ENCODE results near the gene SEZ6.

The SEZ6 gene

DNA sequence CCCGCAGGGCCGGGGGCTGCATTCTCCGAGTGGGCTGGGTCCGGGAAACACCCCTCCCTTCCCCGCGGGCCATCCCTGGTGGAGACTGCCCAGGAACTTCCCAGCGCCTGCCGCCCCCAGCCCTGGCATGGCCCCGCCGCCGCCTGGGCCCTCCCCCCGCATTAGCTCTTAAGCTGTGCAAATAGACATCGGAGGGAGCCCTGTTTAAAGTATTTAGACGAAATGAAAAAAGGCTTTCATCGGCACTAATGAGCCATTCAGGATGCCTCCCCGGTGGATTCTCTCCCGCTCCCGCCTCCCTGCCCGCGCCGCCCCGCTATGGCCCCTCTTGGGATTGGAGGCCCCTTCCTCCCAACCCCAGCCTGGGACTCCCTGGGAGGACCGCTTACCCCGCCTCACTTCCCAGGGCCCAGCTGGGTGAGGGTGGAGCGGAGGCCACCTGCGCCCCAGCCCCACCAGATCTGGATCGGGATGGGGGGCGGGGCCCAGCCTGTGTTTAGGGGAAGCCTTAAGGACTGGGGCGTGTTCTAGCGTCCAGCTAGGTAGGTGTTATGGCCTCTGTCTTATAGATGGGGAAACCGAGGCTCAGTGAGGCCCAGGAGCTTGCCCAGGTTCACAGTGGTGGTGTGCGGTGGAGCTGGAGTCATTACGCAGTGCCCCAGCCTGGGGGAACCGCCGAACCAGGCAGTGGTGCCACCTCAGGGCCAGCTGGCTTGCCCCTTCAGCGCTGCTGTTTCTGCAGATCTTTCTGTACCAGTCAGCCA, 19.7 kb downstream of the SEZ6 start:
- Histone ChIP-seq H3K9me3 (ENCODE audit: control insufficient read depth, low read length) (no peaks in the 10 kb centered on the region), H3K36me3 (ENCODE audit: control insufficient read depth, insufficient read depth, low read length) (no peaks in the 10 kb centered on the region), H3K4me1 (ENCODE audit: control insufficient read depth, insufficient read depth, low read length, poor library complexity, severe bottlenecking) (peaks cover 24% of the 10 kb centered on the region), H3K4me3 (ENCODE audit: extremely low read depth, insufficient read depth, low read length, poor library complexity, severe bottlenecking) (no peak overlapping the region), H3K27ac (ENCODE audit: low read depth, low read length, severe bottlenecking) (no peak overlapping the region)
- WGBS, 2 experiments (ENCODE audit: insufficient coverage in 2 of 2): 31 to 32% methylated on average over 21 to 24 of the region's 36 CpGs

DNA sequence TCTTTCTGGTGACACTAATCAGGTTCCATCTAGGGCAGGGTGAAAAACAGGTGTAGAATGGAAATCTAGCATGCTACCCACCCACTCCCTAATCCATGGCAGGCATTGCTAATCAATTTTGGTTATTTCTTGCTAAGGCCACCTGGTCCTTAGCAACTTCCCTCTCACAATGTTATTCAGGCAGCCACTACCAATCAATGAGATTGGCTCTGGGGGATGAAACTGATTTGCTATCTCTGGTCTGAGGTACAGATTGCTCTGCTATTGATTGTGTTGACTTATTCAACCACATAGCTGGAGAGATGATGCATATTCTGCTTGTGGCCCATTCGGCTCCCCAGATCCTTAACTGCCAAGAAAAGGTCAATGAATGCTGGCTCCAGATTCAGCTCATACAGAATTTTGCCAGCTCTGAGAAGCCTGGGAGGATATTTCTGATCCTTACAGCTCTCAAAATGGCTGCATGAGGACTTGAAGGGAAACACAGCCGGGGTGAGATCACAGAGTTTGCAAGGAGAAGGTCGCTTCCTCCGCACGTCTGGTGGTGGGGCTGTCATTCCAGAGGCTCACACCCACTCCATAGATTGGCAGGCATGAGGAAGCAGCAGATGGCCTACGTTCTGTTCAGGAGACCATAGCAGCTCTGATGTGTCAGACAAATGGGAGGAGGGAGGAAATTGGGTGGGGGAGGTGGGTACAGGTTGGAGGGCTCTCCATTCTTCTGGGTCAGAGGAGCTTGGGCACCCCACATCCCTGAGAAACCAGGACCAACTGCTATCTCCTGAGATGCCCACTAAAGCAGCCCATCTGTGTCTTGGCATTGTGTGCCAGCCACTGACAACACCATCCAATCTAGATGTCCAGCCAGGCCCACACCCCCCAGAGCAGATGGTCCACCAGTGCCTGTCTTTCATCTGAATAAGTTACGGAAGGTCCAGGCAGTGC, 22.3 kb downstream of the SEZ6 start:
- 73 to 83% methylated on average over 3 to 6 of the region's 7 CpGs for WGBS, 2 experiments (ENCODE audit: insufficient coverage in 2 of 2)
- H3K4me1 ChIP-seq (ENCODE audit: control insufficient read depth, insufficient read depth, low read length, poor library complexity, severe bottlenecking): peaks cover 24% of the 10 kb centered on the region
- H3K4me3 ChIP-seq (ENCODE audit: extremely low read depth, insufficient read depth, low read length, poor library complexity, severe bottlenecking): no peak overlapping the region
- H3K27ac ChIP-seq (ENCODE audit: low read depth, low read length, severe bottlenecking): no peak overlapping the region
- no peaks in the 10 kb centered on the region for H3K36me3 ChIP-seq (ENCODE audit: control insufficient read depth, insufficient read depth, low read length)
- H3K9me3 ChIP-seq (ENCODE audit: control insufficient read depth, low read length): no peaks in the 10 kb centered on the region

DNA sequence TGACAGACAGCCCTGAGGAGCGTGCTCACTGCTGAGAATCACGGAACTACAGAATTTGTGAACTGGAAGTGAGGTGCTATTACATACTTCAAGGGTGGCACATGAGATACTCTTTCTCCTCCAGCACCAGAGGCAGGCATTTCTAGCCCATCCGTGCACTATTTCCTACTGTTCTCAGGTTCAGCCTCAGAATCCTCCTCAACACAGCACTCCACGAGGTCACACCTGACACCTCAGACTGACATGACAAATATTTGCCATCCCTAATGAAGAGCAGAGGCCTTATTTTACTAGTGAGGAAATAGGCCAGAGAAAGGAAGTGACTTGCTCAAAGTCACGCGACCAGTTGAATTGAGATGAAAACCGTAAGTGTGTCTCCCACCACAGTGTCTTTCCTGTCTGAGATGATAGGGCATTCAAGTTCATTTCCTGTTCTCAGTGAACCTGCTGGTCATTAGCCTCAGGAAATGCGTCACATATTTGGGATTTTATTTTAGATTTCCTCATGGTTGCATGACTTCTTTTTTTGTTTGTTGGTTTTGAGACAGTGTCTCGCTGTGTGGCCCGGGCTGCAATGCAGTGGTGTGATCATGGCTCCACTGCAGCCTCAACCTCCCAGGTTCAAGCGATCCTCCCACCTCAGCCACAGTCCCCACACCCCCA, 23.6 kb downstream of the SEZ6 start:
- H3K36me3 ChIP-seq (ENCODE audit: control insufficient read depth, insufficient read depth, low read length): no peaks in the 10 kb centered on the region
- WGBS, 2 experiments (ENCODE audit: insufficient coverage in 2 of 2): 81 to 82% methylated on average over 6 of the region's 11 CpGs
- H3K4me1 ChIP-seq (ENCODE audit: control insufficient read depth, insufficient read depth, low read length, poor library complexity, severe bottlenecking): peaks cover 24% of the 10 kb centered on the region
- H3K27ac ChIP-seq (ENCODE audit: low read depth, low read length, severe bottlenecking): no peak overlapping the region
- H3K9me3 ChIP-seq (ENCODE audit: control insufficient read depth, low read length): no peaks in the 10 kb centered on the region
- H3K4me3 ChIP-seq (ENCODE audit: extremely low read depth, insufficient read depth, low read length, poor library complexity, severe bottlenecking): no peak overlapping the region

DNA sequence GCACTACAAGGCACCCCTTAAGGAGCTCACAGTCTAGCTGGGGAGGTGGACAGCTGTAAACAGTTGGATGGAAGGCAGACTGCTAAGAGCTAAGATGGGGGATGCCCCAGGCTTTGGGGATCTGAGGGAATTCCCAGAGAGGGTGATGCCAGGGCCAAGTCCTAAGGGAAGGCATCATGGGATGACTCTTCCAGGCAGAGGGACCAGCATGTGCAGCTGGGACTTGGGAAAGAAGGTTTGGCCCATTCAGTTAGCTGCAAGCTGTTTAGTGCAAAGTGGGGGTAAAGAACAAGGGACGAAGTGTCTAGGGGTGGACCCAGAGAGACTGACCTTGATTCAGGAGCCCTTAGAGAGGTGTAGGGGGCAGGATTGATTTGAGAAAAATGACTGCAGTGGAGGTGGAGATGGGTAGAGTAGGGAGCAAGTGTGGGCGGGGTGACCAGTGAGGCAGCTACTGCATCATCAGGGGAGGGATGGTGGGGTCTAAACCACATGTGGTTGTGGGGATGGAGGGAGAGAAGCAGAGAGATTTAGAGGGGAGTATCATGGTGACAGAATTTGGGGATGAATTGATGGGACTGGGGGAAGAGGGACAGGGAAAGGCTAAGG, 27.4 kb downstream of the SEZ6 start:
- WGBS, 2 experiments (ENCODE audit: insufficient coverage in 2 of 2): 90 to 100% methylated on average over 2 of the region's 2 CpGs
- H3K4me1 ChIP-seq (ENCODE audit: control insufficient read depth, insufficient read depth, low read length, poor library complexity, severe bottlenecking): peaks cover 13% of the 10 kb centered on the region
- H3K9me3 ChIP-seq (ENCODE audit: control insufficient read depth, low read length): no peaks in the 10 kb centered on the region
- H3K27ac ChIP-seq (ENCODE audit: low read depth, low read length, severe bottlenecking): no peak overlapping the region
- H3K36me3 ChIP-seq (ENCODE audit: control insufficient read depth, insufficient read depth, low read length): no peaks in the 10 kb centered on the region
- H3K4me3 ChIP-seq (ENCODE audit: extremely low read depth, insufficient read depth, low read length, poor library complexity, severe bottlenecking): no peak overlapping the region

DNA sequence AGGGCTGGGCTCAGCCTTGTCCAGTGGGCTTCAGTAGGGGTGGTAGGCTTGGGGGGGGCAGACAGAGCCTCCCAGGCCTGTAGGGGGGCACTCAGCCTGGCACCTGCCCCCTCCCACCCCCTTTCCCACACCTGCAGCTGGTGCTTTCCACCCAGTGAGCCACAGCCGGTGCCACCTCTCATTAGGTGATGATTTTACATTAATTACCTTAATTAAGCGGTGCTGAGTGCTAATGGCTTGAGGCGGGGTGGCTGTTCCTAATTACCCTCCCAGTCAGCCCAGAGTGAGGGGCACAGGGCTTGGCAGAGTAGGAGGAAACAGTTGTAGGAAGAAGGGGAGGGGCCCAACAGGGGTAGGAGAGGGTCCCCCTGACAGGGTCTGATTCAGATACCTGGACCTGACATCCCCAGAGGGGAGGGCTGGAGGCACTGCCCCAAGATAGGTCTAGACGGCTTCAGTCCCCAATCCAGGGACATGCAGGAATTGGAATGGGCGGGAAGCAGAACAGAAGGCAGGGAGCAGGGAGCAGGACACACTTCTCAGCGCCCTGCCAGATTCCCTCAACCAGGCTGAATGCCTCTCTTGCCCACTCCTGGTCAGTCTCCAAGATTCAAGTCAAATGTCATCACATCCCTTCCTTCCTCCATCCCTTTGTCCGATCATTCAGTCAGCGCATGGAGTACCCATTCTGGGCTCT, 28.0 kb downstream of the SEZ6 start:
- H3K4me3 ChIP-seq (ENCODE audit: extremely low read depth, insufficient read depth, low read length, poor library complexity, severe bottlenecking): no peak overlapping the region
- H3K9me3 ChIP-seq (ENCODE audit: control insufficient read depth, low read length): no peaks in the 10 kb centered on the region
- H3K27ac ChIP-seq (ENCODE audit: low read depth, low read length, severe bottlenecking): no peak overlapping the region
- 90 to 96% methylated on average over 4 to 7 of the region's 8 CpGs for WGBS, 2 experiments (ENCODE audit: insufficient coverage in 2 of 2)
- H3K36me3 ChIP-seq (ENCODE audit: control insufficient read depth, insufficient read depth, low read length): no peaks in the 10 kb centered on the region
- H3K4me1 ChIP-seq (ENCODE audit: control insufficient read depth, insufficient read depth, low read length, poor library complexity, severe bottlenecking): peaks cover 15% of the 10 kb centered on the region

DNA sequence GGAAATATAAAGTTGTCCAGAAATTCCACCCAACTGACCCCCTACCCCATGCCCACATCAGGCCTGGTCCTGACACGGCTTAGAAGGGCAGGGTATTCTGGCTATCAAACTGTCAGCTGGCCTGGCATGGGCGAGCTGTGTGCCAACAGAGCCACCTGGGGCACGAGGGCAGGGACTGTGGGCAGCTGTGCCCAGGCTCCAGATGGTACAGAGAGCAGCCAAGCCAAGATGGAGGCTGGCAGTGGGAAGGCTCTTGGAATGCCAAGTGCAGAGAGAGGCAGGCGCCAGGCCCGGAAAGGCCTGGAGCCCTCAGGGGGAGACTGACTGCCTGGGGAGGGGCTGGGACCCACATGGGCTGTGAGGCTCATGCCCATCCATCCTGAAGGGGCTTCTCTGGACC, 30.2 kb downstream of the SEZ6 start:
- H3K9me3 ChIP-seq (ENCODE audit: control insufficient read depth, low read length): no peaks in the 10 kb centered on the region
- H3K4me3 ChIP-seq (ENCODE audit: extremely low read depth, insufficient read depth, low read length, poor library complexity, severe bottlenecking): no peak overlapping the region
- H3K27ac ChIP-seq (ENCODE audit: low read depth, low read length, severe bottlenecking): no peak overlapping the region
- WGBS, 2 experiments (ENCODE audit: insufficient coverage in 2 of 2): 85 to 89% methylated on average over 5 of the region's 5 CpGs
- H3K36me3 ChIP-seq (ENCODE audit: control insufficient read depth, insufficient read depth, low read length): no peaks in the 10 kb centered on the region
- H3K4me1 ChIP-seq (ENCODE audit: control insufficient read depth, insufficient read depth, low read length, poor library complexity, severe bottlenecking): peaks cover 11% of the 10 kb centered on the region

DNA sequence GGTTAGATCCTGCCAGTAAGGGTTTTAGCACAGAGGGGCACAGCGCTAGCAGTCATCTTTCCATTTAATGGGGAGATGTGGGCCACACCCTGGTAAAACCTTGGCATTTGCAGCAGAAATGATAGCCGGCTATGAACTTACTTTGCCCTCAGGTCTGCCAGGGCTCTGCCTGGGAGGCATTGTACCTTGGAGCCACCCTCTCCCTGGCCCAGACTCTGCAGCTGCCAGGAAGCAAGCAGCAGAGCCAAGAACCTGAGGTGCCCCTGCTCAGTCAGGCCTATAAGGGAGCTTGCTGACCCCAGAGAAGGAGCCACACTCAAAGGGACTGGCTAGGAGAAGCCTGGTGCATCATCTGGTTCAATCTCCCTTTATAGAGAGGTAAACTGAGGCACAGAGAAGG, 30.8 kb downstream of the SEZ6 start:
- H3K27ac ChIP-seq (ENCODE audit: low read depth, low read length, severe bottlenecking): no peak overlapping the region
- WGBS, 2 experiments (ENCODE audit: insufficient coverage in 2 of 2): 87 to 89% methylated on average over 2 of the region's 2 CpGs
- H3K4me1 ChIP-seq (ENCODE audit: control insufficient read depth, insufficient read depth, low read length, poor library complexity, severe bottlenecking): peaks cover 11% of the 10 kb centered on the region
- H3K9me3 ChIP-seq (ENCODE audit: control insufficient read depth, low read length): no peaks in the 10 kb centered on the region
- H3K4me3 ChIP-seq (ENCODE audit: extremely low read depth, insufficient read depth, low read length, poor library complexity, severe bottlenecking): no peak overlapping the region
- no peaks in the 10 kb centered on the region for H3K36me3 ChIP-seq (ENCODE audit: control insufficient read depth, insufficient read depth, low read length)

DNA sequence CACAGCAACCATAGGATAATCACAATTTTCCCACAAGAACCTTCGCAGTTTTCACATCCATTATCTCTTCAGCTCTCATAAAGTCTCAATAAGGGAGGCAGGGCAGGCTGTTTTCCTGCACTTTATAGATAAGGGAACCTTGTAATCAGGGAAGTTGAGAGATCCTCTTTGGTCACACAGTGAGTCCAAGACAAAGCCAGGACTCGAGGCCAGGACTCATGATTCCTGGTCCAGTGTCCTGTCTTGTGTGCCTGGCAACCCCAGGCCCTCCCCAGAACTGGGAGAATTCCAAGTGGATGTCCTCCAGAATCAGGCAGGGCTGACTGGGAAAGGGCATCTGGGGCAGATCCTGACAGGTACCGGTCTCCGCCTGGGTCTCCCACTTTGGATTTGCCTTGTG, 31.4 kb downstream of the SEZ6 start:
- Histone ChIP-seq H3K4me3 (ENCODE audit: extremely low read depth, insufficient read depth, low read length, poor library complexity, severe bottlenecking) (no peak overlapping the region), H3K36me3 (ENCODE audit: control insufficient read depth, insufficient read depth, low read length) (no peaks in the 10 kb centered on the region), H3K27ac (ENCODE audit: low read depth, low read length, severe bottlenecking) (no peak overlapping the region), H3K4me1 (ENCODE audit: control insufficient read depth, insufficient read depth, low read length, poor library complexity, severe bottlenecking) (peaks cover 15% of the 10 kb centered on the region), H3K9me3 (ENCODE audit: control insufficient read depth, low read length) (no peaks in the 10 kb centered on the region)
- 91 to 100% methylated on average over 4 of the region's 4 CpGs for WGBS, 2 experiments (ENCODE audit: insufficient coverage in 2 of 2)

DNA sequence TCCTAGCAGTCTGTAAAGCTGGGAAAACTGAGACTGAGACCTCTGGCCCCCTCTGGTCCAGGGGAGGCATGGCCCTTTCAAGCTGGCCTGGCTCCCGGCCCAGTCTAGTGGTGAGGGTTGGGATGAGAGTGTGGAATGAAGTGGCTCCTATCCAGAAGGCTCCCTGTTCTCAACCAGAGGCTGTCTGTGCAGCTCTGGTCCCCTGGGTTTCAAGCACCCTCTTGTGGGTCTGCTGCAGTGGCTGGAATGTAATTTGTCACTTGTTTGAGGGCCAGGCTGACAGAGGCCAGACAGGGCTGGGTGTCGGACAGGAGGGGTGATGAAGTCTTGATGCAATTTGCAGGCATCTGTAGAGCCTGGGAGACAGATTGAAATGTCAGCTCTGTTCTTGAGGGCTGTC, 32.4 kb downstream of the SEZ6 start:
- no peaks in the 10 kb centered on the region for H3K36me3 ChIP-seq (ENCODE audit: control insufficient read depth, insufficient read depth, low read length)
- 83 to 88% methylated on average over 2 of the region's 2 CpGs for WGBS, 2 experiments (ENCODE audit: insufficient coverage in 2 of 2)
- H3K4me1 ChIP-seq (ENCODE audit: control insufficient read depth, insufficient read depth, low read length, poor library complexity, severe bottlenecking): peaks cover 23% of the 10 kb centered on the region
- H3K27ac ChIP-seq (ENCODE audit: low read depth, low read length, severe bottlenecking): no peak overlapping the region
- H3K4me3 ChIP-seq (ENCODE audit: extremely low read depth, insufficient read depth, low read length, poor library complexity, severe bottlenecking): no peak overlapping the region
- no peaks in the 10 kb centered on the region for H3K9me3 ChIP-seq (ENCODE audit: control insufficient read depth, low read length)

DNA sequence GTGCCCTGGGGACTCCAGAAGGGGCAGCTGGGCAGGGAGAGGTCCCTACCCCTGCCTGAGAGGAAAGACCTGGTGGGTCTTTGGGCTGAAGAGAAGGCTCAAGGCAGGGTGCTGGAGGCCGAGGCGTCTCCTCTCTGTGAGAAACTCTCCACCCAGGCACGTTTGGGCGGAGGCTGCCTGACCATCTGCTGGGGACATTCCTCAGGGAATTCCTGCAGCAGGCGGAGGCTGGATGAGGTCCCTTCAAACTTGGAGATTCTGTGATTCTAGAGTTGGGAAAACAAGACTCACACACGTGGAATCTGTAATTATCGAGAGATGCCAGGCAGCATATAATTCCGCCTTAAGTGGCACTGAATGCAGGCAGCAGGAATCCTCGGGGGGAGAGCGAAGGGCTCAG, 33.4 kb downstream of the SEZ6 start:
- WGBS, 2 experiments (ENCODE audit: insufficient coverage in 2 of 2): 76 to 78% methylated on average over 9 to 10 of the region's 10 CpGs
- no peaks in the 10 kb centered on the region for H3K9me3 ChIP-seq (ENCODE audit: control insufficient read depth, low read length)
- no peak overlapping the region for H3K4me3 ChIP-seq (ENCODE audit: extremely low read depth, insufficient read depth, low read length, poor library complexity, severe bottlenecking)
- H3K27ac ChIP-seq (ENCODE audit: low read depth, low read length, severe bottlenecking): no peak overlapping the region
- no peaks in the 10 kb centered on the region for H3K36me3 ChIP-seq (ENCODE audit: control insufficient read depth, insufficient read depth, low read length)
- H3K4me1 ChIP-seq (ENCODE audit: control insufficient read depth, insufficient read depth, low read length, poor library complexity, severe bottlenecking): peaks cover 28% of the 10 kb centered on the region

Data from mesodermal cell (in vitro differentiated cells).